Esophagus mucosa (tissue), 1 donor: ENCODE data around the gene EML1. TPM values are rescaled to one million over a fixed set of nuclear protein-coding genes. Genes with fewer than 3 reads are reported as not detected.

Experiments used
- ATAC-seq: fragments of 200-7000 bp; cut with Tn5 transposase; one replicate; pipeline ENCODE4 v1.9.1; 2020
- total RNA-seq: library from RNA; stranded (reverse); gene quantifications from one replicate; pipeline ENCODE4 v1.2.4, GENCODE V29; 2023
- donor health status: DM: yes; HTN: yes; CAD: no.

EML1 gene
- total RNA-seq, 1 donor from 2014 or later, result 6.0 TPM

DNA sequence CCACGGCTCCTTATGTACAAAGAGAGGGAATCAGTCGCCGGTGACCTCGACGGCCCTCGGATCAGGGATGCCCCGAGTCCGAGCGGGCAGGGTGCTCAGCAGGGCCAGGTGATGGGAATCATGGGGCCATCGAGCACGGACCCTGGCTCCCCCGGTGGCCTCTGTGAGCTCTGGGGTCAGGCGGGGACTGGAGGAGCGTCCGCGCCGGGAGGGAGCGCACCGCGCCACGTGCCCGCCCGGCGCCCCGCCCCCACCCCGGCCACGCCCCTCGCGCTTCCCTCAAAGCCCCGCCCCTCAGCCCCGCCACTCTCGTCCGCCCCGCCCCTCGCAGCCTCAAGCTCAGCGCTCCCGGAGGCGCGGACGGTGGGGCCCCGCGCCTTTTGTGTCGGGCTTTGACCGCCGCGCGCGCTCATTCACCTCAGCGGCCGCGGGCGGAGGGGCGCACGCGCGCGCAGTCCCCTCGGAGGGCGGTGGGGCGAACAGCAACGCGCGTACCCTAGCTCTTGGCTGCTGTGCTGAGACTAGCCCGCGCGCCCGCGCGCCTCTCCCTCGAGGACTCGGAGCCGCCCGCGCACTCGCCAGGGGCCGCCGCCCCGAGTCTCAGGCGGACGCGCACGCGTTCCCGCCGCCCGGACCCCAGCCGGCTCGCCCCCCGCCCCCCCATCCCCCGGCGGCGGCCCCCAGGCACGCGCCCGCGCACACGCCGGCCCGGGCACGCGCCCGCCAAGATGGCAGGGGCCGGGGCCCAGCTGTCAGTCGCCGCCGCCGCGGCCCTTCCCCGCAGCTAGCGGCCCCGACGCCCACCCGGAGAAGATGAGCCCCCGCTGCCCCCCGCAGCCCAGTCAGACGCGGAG is 178.1 kb downstream of the EML1 start:
- peak; percentile 92 for ATAC-seq

DNA sequence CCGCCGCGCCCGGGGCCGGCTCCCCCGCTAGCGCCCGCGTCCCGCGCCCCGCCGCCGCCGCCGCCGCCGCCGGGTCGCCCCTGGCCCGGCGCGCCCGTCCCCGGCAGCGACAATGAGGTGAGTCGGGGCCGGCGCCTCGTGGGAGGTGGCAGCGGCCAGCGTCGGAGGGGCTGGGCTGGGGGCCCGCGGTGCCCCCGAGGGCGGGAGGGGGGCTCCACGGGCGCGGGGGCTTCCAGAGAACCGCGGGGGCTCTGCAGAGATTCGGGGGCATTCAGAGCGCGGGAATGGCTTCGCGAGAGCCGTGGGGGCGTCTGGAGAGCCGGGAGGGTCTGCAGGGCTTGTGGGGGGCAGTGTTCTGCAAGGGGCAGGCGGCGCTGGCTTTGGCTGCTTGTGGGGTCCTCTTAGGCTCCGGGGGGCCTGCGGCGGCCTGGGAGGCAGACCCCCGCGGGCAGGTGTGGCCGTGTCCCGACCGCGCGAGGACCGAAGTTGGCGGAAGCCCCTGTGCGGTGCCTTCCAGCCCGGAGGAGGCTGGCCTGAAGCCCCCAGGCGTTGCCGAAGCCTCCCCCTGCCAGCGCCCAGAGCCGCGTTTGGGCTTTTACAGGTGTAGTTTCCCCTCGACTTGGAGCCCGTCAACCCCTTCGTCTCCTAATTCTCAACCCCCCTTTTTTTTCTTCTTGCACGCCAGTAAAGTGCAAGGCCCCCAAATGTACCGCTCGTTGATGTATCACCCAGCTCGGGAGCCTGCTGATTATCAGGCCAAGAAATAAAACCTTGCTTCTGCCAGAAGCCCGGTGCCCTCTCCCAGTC is 178.9 kb downstream of the EML1 start:
- peak; percentile 12 for ATAC-seq

DNA sequence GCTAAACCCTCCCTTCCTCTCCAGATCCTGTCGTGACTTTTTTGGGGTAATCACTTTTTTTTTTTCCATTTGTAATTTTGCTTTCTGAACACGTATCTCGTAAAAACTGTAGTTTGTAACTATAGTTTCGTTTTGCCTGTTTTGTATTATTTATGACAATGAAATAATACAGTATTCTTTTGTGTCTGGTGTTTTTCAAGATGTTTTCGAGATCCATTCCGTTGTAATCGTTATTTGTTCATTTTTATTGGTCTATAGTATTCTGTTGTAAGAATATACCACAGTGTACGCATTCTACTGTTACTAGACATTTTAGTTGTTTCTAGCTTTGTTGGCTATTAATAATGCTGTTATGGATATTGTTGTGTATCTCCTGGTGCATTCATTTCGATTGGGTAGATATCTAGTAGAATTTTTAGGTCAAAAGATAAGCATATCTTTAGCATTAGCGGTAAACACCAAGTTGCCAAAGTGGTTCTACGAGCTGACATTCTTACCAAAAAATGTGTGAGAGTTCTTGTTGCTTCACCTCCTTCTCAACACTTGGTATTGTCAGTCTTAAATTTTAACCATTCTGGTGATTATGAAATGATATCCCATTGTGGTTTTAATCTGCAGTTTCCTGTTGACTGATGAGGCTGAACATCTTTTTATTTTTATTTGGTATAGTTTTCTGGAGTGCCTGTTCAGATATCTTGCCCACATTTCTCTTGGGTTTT is 179.7 kb downstream of the EML1 start:
- ATAC-seq, result no peak

DNA sequence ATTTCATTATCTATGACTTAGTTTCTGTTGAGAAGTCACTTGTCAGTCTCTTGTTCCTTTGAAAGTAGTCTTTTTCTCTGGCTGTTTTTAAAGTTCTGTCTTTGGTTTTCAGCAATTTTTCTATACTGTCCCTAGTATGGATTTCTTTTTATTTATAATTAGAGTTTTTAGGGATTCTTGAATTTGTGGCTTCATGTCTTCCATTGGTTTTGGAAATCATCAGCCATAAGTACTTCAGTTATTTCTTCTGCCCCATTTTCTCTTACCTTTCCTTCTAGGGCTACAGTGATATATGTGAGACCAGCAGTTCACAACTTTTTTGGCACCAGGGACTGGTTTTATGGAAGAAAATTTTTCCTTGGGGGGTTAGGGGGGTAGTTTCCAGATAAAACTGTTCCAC is 182.0 kb downstream of the EML1 start:
- no peak for ATAC-seq

- ATAC-seq, result no peak
Measured at GRCh38 chr14:99976021-99976420, 182.8 kb downstream of the EML1 start.

DNA sequence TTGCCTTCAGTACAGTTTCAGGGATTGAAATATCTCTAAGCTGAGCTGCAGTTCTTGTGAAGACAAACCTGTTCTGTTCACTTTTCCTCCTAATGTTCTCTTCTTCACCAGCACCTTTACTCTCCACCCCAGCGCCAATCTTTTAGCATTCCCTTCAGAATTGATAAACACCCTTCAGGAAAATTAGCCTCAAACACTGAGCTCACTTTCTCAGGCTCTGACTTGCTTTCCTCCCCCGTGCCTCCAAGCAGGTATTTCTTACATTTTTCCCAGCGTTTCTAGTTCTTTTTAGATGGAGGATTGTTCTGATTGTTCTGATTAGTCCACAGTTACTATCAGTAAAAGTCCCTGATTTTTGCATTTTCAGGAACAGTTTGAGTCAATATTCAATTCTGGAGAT is 183.5 kb downstream of the EML1 start:
- no peak for ATAC-seq

- no peak for ATAC-seq
Measured at GRCh38 chr14:99980299-99980698, 187.1 kb downstream of the EML1 start.

- ATAC-seq, result no peak
Measured at GRCh38 chr14:99981806-99982205, 188.6 kb downstream of the EML1 start.

DNA sequence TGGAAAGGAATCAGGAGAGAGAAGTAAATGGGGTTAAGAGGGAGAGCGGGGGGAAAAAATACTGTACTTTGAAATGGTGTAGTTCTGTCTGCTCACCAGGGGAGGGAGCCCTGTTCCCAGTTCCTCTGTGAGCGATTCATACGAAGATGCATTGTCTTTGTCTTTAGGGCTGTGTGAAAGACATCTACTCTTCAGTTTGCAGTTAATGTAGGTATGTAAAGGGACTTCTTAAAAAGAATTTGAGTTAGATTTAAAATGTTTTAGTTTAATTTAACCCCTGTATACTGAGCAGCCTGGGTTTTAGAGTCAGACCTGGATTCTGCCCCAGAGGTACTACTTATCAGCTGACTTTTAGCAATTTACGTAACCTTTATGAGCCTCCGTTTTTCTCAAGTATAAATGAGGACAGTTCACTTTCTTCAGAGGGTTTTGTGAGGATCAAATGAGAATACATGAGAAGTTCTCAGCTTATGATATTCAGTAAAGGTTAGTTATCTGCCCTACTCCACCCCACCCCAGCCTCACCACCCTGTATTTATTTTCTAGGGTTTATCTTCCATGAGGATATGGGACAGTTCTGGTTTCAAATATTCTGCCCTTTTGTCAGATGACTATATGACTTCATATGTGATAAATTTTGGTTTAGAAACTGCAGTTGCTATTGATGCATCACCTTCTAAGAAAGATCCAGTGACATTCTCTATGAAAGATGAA is 189.5 kb downstream of the EML1 start:
- ATAC-seq, result peak; percentile 87

- no peak for ATAC-seq
Measured at GRCh38 chr14:99983251-99984015, 190.2 kb downstream of the EML1 start.

- no peak for ATAC-seq
Measured at GRCh38 chr14:99984036-99984435, 190.8 kb downstream of the EML1 start.

DNA sequence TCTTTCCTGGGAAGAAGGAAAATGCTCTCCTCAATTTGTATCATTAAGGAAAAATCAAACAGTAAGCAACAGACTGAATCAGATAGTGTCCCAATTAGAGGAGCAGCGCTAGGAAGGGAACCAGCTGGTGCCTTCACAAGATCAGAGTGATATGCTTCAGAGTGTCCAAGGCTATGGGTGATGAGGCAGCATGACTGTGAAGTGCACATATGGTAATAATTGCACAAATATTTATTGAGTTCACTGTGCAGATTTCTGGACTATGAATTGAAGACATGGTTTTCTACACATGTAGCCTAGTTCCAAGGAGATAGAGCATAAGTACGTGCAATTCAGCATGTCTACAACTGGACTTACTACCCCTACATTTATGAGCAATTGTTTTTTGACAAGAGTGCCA is 193.2 kb downstream of the EML1 start:
- ATAC-seq, result no peak

DNA sequence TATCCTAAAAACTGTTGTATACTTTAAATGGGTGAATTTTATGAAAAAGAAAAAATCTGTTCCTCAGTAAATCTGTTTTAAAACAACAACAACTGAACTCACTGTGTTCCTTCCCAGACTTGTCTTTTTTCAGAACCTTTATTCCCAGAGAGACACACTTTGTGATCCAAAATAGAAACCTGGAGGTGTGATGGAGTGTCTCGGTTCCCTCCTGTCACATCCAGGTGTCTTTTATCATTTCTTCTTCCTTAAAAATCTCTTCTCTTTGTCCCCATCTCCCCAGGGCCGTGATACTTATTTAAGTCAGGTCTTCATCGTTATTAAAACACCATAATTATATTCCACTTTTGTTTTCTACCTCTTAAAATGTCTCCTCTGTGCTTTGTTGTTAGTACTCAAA is 195.8 kb downstream of the EML1 start:
- no peak for ATAC-seq

DNA sequence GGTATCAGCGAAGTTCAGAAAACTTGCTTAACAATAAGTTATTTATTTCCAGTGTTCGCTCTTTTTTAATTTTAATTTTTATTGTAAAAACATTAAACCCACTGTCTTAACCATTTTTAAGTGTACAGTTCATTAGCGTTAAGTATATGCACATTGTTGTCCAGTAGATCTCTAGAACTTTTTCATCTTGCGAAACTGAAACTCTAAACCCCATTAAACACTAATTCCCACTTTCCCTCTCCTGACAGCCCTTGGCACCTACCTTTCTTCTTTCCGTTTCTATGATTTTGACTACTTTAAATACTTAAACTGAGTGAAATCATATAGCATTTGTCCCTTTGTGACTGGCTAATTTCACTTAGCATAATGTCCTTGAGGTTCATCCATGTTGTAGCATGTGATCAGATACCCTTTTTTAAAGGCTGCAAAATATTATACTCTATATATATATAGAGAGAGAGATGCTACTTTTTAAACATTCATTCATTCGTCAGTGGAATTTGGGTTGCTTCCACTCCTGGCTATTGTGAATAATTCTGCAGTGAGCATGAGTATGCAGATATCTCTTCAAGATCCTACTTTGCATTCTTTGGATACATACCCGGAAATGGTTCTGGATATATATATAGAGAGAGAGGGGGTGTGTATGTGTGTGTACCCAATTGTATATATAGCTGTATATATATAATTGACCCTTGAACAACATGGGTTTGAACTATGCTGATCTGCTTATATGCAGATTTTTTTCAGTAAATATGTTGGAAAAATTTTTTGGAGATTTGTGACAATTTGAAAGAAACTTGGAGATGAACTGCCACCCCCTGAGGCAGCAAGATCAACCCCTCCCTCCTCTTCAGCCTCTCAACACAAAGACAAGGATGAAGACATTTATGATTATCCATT is 197.3 kb downstream of the EML1 start:
- no peak for ATAC-seq

DNA sequence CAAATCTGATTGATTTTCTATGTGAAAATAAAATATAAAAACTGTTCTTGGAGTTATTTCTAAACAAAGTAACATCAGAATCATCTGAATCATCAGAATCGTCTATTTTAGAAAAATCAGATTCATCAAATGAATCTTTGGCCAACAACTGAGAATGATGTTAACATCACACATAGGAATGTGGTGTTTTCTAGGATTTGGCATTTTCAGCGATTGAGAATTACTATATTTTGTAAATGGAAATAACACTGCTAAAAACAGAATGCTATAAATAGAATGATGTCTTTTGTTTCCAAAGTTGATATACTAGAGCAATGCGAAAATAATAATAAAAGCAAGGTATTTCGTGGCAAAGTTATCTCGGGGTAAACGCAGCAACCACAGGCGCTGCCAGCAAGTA is 198.1 kb downstream of the EML1 start:
- ATAC-seq, result no peak

Other genes with a start within 250 kb of the EML1 start
- 50.2 TPM for gene CCDC85C, start 189.2 kb upstream of the EML1 start, total RNA-seq
- 0.28 TPM for gene HHIPL1, start 148.3 kb upstream of the EML1 start, total RNA-seq
- not detected for gene CYP46A1, start 109.1 kb upstream of the EML1 start, total RNA-seq